HG02571 (cell line): ENCODE results near the gene MRPS18B.
A peak's percentile ranks its signal among the peaks of the same experiment; 100 is the strongest.

Experiments used
- ATAC-seq: cut with Tn5 transposase; IDR thresholded peaks from one replicate; pipeline ENCODE4 v1.9.1; 2021; ENCODE audit warnings: mild to moderate bottlenecking, moderate library complexity; ENCODE audit not compliant: unreplicated experiment

The MRPS18B gene

GRCh38 chr6:30601815-30602641 lies 15.6 kb upstream of the MRPS18B start:
- no peak for ATAC-seq

- ATAC-seq = no peak
These were observed 13.7 kb upstream of the MRPS18B start for GRCh38 chr6:30603961-30604360.

GRCh38 chr6:30610065-30610464 lies 7.6 kb upstream of the MRPS18B start:
- no peak for ATAC-seq

DNA sequence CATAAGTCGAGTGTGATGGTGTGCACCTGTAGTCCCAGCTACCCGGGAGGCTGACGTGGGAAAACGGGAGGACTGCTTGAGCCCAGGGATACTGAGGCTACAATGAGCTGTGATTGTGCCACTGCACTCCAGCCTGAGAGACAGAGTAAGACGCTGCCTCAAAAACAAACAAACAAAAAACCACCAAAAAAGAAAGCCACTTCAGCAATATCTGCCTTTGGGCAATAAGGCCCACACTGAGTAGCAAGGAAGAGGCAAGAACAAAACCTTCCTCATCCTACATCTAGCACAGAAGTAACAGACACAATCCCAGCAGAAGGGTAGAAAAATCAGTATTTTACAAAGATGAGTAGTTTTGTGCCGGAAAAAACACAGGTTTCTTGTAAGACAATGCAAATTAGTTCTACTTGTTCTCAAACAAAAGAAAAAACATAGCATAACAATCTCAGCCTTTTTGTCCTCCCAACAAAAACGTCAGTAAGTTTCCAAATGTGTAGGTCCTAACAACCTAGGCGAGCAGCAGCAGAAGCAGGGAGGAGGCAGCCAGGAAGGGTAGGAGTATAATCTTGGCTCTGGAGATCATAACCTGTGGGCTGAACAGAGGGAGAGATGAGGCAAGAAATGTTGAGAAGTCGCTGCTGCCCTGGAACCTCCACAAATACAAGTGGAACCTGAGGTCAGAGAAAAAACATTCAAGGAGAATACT lies 6.3 kb upstream of the MRPS18B start:
- ATAC-seq = no peak

DNA sequence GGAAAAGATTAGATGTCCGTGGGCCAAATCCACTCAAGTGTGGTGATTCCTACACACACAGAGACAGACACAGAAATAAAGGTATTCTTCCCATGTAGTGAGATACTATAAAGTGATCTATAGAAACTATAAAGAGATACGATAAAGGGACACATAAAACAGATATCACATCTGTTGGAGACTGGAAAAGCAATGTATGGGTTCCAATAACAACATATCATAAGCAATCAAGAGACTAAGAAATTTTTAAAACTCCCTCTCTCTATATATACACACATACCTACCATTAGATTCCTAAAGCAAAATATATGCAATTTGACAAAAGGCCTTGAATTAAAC lies 5.8 kb upstream of the MRPS18B start:
- ATAC-seq = no peak

DNA sequence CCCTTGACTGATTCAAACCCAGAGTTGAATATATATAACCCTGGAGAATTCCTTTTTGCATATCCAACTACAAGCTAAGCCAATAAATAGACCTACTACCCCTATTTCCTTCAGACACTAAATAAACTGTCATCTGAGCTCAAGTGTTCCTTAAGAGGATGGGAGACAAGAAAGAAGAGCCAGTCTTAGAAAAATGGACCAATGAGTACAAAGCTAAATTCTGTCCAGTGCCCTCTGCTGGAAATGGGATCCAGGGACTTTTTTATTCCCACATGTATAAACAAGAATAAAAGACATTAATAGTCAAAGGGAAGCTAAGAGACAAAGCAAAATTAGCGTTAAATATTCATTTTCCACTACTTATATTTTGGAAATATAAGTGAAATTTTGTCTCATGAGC lies 5.4 kb upstream of the MRPS18B start:
- ATAC-seq = no peak

GRCh38 chr6:30612687-30613248 lies 4.9 kb upstream of the MRPS18B start:
- ATAC-seq = no peak

- ATAC-seq = no peak
These were observed 4.2 kb upstream of the MRPS18B start for GRCh38 chr6:30613251-30614043.

DNA sequence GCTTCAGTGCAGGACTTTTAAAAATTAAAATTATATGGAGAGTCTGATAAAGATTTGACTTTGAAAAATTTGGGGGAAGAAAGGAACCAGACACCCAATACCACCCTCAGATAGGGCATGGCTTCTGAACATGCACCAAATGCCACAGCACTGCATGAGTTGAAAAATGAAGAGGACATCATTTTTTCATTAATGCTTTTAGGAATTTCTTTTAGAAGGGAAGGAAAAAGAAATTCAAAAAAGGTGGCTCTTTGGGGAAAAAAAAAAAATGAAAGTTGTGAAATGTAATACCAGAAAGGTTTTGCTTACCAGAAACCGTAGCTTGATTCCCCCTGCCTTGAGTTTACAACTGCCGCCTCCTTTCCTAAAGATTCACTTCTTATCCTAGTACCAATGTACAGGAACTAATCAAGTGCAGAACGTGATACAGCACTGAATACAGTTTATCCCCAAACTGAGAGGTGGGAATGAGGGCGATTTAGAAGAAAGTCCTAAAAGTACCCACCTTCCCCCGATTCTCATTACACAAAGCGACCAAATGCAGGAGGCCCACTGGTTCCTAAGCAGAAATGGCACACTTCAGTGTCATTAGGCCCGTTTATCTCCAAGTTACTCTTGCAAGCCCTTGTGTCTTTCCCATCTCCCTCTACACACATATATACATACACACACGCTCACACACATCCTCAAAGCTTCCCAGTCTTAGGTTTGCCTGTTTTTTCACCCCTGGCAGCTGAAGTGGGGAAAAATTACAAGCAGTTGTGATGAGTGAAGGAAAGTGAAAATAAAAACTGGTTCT lies 3.4 kb upstream of the MRPS18B start:
- no peak for ATAC-seq

GRCh38 chr6:30614843-30615218 lies 2.8 kb upstream of the MRPS18B start:
- peak; percentile 29 for ATAC-seq

- ATAC-seq = no peak
These were observed 2.3 kb upstream of the MRPS18B start for GRCh38 chr6:30615219-30615957.

GRCh38 chr6:30615958-30616810 lies 1.5 kb upstream of the MRPS18B start:
- no peak for ATAC-seq

- ATAC-seq = peak; percentile 77
These were observed 652 bp upstream of the MRPS18B start, which contains the start of gene PPP1R10 for GRCh38 chr6:30616811-30617564. TSS of gene PPP1R10 (minus strand) at chr6:30617243. CDS start at chr6:30609944, 7,299 bp downstream.

GRCh38 chr6:30618270-30618797 lies 694 bp downstream of the MRPS18B start:
- no peak for ATAC-seq

- no peak for ATAC-seq
These were observed 1.9 kb downstream of the MRPS18B start for GRCh38 chr6:30619561-30619960.

DNA sequence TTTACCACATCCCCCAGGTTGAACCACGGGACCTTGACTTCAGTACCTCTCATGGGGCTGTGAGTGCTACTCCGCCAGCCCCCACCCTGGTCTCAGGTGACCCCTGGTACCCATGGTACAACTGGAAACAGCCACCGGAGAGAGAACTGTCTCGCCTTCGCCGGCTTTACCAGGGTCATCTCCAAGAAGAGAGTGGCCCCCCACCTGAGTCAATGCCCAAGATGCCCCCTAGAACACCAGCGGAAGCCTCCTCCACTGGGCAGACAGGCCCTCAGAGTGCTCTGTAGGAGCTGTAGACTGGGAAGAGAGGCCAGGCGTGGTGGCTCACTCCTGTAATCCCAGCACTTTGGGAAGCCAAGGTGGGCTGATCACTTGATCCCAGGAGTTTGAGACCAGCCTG lies 7.9 kb downstream of the MRPS18B start:
- no peak for ATAC-seq

- peak; percentile 87 for ATAC-seq
These were observed 9.1 kb downstream of the MRPS18B start, which contains the start of gene ATAT1 for GRCh38 chr6:30626484-30627366. TSS of gene ATAT1 (plus strand) at chr6:30626874.
